GM19239 (cell line): ENCODE results near the gene MT1E.
"Not testable (repeated sequence)": the region's sequence is repeated elsewhere in the genome, so short reads cannot be mapped to it uniquely, and the experiment has no call there.

ENCODE experiments used
- DNase-seq: peaks from one replicate; pipeline ENCODE4 v3.0.0; 2011; ENCODE audit warnings: low spot score; ENCODE audit not compliant: insufficient read length
- FAIRE-seq: peaks from 2 replicates; lab custom pipeline; 2011; peaks lifted over from hg19 to GRCh38; lab: Jason Lieb, UNC

The MT1E gene

DNA sequence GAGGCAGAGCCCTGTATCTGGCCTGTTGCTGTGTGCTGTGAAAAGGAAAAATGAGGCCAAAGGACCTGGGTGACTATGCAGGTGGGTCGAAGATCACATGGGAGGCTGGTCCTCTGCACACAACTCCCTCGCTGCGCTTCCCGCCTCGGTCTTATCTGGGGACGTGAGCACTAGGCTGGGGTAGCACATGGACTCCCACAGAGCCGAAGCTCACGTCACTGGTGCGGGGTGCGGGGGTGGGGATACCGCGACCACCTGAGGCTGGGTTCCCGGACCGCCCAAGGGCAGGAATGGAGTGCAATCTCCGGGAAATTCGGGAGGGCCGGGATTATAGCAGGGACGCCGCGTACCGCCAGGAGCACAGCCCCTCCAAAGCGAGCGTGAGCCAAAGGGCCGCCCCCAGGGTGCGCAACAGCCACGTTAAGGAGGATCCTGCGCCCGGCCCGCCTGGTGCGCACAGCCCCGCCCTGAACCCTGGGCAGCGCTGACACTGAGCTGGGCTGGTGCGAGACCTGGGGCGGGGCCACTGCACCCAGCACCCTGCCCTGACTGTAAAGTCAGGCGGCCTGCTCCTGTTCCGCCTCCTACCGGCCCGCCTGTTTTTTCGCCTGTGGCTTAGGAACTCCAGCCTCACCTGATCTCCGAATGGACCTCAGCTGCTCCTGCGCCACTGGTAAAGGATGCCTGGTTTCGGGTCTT, 17.6 kb downstream of the MT1E start:
- no peak for FAIRE-seq
- peak; percentile 28 for DNase-seq

DNA sequence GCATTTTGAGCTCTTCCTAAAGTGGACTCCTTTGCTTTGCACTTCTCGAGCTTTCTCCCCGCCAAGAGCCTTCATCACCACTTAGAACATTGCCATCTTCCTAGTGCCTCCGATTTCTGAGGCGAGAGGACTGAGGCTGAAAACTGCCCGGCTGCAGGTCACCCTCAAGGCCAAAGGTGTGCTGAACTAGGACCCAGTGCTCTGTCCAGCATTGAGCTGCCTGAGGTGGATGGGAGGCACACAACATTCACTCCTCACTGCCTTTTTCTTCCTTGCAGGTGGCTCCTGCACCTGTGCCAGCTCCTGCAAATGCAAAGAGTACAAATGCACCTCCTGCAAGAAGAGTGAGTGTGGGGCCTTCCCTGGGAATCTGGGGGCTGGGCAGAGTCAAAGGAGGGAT, 18.3 kb downstream of the MT1E start:
- FAIRE-seq (no peak), DNase-seq (no peak)

DNA sequence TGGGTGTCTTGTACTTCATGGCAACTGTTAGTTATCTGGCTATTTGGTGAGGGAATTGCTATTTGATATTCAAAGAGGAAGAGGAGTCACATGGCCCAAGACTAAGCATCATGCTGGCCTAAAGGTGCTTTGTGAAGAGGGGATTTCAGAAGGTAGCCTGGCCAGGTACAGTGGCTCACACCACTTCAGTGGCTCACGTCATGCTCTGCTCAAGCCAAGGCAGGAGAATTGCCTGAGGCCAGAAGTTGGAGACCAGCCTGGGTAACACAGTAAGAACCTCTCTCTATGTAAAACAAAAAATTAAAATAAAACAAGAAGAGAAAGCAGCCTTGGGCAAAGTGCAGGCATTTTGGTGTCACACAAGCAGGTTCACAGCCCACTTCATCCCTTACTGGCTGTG, 19.7 kb downstream of the MT1E start:
- FAIRE-seq (no peak), DNase-seq (no peak)

DNA sequence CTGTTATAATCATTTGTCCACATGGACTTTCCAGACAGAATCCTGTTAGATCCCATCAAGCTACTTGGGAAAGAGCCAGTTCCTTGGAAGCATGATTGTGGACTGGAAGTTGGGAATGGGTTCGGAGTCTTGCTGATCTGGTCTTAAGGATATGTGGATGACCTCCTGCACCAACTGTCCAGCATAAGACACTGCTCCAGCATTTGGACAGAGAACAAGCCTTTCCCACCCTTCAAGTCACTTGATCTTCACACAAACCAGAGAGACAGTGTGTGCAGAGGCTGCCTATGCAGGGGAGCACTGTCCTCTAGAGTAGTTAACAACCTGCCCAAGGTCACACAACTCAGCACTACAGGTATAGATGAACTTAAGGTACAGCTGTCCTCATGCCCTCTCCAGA, 20.3 kb downstream of the MT1E start:
- DNase-seq (no peak), FAIRE-seq (no peak)

DNA sequence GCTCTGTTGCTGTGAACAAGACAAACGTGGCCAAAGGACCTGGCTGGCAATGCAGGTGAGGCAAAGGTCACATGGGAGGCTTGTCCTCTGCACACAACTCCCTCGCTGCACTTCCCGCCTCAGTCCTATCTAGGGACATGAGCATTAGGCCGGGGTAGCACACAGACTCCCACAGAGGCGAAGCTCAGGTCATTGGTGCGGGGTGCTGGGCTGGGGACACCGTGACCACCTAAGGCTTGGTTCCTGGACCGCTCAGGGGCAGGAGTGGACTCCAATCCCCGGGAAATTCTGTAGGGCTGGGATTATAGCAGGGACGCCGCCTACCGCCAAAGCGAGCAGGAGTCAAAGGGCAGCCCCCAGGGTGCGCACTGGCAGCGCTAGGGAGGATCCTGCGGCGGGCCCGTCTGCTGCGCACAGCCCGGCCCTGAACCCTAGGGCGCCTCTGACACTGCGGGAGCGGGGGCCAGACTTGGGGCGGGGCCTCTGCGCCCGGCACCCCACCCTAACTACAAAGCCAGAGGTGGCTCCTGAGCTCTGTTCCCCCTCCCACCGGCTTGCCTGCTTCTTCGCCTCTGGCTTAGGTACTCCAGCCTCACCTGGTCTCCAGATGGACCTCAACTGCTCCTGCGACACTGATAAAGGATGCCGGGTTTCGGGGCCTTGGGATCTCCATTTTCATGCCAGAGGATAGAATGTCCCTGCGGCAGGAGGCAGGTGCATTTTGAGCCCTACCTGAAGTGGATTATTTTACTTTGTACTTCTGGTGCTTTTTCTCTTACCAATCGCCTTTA, 22.3 kb downstream of the MT1E start:
- FAIRE-seq (no peak), DNase-seq (no peak)

DNA sequence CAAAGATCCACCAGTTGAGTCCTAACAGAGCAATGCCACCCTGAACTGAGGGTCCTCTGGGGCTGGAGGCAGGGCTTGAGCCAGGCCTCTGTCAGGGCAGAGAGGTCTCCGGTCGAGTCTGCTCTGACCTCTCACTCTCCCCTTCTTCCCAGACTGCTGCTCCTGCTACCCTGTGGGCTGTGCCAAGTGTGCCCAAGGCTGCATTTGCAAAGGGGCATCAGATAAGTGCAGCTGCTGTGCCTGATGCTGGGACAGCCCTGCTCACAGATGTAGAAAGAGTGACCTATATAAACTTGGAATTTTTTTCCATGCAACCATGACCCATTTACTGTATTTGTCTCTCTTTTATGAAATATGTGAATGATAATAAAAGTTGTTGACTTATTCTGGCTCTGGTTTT, 23.7 kb downstream of the MT1E start:
- no peak for FAIRE-seq

DNA sequence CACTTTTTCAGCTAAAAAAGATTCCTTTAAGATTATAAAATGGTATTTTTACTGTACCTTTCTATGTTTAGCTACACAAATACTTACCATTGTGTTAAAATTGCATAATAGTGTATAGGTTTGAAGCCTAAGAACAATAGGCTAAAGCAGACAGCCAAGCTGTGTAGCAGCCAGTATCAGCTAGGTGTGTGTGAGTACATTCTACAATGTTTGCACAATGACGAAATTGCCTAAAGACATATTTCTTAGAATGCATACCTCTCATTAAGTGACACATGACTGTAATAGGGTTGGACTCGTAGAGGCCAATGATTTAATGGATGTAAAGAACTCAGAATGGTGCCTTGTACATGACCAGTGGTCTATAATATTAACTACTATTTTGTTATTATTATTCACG, 24.2 kb downstream of the MT1E start:
- no peak for DNase-seq
- FAIRE-seq, result no peak

More for the DNA sequence above, 23.7 kb downstream of the MT1E start:
- no peak for DNase-seq

DNA sequence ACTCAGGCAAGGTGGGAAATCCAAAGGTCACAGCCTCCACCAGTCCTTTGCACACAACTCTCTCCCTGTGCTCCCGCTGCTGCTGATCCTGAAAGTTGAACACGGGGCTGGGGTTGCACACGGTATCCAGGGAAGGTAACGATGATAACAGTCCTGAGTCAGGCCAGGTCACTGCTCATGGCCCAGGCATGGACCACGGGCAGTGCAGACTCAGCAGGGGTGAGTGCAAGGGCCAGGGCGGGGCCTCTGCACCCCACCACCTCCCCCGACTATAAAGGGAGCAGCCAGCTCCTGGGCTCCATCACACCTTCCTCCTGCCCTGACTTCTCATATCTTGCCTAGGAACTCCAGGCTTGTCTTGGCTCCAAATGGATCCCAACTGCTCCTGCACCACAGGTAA, 26.0 kb downstream of the MT1E start, which contains the start of gene MT1B:
Gene MT1B (plus strand): TSS at position 301 of the 400 bp plus-strand sequence. CDS start 68 bp downstream, at position 369.
- FAIRE-seq (no peak), DNase-seq (no peak)

DNA sequence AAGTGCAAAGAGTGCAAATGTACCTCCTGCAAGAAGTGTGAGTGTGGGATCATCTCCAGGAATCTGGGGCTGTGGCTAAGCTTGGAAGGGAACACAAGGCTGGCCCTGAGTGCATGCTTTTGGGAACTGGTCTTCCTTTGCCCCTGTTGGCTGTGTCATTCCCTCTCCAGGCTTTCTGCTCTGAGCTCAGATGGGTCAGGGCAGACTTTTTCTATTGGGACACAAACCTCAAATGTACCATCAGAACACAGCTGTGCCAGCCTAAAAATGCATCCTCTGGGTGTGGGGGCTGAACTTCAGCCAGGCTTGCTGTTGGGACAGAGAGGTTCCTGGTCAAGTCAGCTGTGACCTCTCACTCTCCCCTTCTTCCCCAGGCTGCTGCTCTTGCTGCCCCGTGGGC, 27.0 kb downstream of the MT1E start:
- DNase-seq, result no peak
- no peak for FAIRE-seq

DNA sequence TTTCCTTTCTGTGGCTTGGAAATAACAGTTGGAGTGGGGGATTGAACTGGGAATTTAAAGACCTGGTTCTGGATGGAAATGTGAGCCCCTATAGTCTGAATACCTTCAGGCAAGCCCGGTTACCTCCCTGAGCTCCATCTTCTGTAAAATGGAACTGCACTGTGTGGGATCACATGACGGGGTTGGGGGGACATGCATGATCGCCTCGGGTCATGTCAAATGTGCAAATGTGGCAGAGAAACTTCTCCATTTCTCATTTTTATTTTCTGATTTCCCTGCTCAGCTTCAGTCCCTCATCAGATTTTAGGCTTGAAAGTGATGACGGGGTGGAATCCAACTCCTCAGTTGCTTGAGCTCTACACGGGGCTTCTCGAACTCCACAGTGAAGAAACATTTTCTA, 27.6 kb downstream of the MT1E start:
- FAIRE-seq (no peak), DNase-seq (no peak)

DNA sequence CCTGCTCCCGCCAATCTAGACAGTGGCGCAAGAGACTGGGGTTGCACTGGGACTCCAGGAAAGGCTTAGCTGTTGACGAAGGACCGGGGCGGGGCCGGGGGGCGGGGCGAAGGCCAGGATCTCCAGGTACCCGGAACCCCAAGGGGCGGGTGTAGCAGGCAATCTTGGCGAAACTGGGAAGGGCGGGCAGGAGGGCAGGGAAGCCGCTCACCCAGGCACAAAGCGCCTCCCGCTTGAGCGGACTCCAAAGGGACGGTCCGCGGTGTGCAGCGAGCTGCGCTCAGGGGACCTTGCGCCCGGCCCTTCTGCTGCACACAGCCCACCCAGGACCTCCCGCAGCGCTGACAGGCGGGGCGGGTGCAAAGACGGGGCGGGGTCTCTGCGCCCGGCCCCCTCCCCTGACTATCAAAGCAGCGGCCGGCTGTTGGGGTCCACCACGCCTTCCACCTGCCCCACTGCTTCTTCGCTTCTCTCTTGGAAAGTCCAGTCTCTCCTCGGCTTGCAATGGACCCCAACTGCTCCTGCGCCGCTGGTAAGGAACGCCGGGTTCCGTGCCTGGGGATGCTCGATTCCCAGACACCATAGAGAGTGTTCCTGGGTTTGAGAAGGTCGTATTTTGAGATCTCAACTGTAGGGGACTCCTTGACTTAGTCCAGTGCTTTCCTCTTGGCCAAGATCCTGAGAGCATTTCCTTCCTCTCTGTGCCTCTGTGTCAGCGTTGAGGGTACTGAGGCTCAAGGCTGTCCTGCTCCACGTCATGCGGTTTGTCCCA, 32.2 kb downstream of the MT1E start, which contains the start of gene MT1F:
Gene MT1F (plus strand): TSS at position 405 of the 772 bp plus-strand sequence. CDS start 100 bp downstream, at position 505.
- FAIRE-seq, result peak; percentile 42

DNA sequence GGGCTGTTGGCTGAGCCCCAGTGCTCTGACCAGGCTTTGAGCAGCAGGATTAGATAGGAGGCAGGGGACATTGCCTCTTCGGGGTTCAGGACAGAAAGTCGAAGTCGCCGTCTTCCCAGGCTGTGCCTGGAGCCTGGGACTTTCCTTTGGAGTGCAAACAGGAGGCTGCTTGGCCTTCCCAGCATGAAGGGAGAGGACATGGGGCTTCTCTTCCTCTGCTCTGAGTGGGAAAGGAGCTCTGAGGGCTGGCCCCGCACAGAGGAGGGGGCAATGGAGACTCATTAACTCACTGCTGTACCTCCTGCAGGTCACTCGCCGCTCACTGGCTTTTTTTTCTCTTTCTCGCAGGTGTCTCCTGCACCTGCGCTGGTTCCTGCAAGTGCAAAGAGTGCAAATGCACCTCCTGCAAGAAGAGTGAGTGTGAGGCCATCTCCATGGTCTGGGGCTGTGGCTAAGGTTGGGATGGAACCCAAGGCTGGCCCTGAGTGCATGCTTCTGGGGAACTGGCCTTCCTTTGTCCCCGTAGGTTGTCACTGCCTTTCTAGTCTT, 32.8 kb downstream of the MT1E start:
- FAIRE-seq (no peak), DNase-seq (no peak)

More for the DNA sequence above, 32.2 kb downstream of the MT1E start, which contains the start of gene MT1F:
- peak; percentile 40 for DNase-seq

DNA sequence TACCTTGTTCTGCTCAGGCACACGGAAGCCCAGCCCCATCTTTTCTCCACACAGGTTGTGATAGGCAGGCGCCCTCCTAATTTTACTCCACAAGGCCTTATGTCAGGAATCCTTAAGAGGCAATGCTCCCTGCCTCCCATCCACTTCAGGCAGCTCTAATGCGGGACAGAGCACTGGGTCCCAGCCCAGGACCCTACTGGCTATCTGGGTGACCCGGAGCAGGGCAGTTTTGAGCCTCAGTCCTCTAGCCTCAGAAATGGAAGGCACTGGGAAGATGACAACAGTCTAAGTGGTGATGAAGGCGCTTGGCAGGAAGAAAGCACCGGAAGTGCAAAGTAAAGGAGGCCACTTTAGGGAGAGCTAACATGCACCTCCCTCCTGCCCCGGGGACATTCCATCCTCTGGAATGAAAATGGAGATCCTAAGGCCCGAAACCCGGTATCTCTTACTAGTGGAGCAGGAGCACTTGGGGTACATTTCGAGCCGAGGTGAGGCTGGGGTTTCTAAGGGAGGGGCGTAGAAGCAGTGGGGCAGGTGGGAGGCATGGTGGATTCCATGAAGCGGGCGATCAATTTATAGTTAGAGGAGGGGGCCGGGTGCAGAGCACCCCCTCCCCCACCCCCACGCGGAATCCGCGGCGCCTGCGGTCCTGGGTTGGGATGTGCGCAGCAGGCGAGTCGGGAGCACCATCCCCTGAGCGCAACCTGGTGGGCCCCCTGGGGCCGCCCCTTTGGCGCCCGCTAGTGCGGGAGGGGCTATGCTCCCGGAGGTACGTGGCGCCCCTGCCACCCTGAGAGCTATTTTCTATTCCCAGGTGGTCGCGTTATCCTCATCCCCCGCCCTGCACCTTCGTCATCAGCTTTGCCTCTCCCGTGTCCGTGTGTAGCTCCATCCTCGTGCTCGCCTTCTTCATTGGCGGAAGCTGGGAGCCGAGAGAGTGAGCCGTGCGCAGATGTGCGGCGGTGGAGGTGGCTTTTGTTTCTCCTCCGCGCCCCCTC, 37.1 kb downstream of the MT1E start:
- DNase-seq, result no peak
- no peak for FAIRE-seq

DNA sequence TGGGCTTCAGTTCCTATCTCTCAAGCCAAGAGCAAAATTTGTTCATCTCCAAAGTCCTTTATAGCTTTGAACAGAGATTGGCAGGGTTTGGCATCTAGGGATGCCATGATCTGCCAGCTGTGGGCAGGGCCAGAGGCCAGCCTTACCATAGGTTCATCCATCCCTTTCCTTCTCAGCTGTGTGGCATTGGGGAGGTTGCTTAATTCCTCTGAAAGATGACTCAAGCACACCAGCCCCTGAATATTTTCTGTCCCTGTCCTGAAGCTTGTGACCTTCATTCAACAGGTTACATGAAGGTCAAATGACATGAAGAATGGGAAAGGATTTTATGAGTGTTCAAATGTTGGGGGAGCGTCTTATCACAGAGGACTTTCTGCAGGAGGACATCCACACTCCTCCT, 38.9 kb downstream of the MT1E start:
- no peak for DNase-seq
- no peak for FAIRE-seq

DNA sequence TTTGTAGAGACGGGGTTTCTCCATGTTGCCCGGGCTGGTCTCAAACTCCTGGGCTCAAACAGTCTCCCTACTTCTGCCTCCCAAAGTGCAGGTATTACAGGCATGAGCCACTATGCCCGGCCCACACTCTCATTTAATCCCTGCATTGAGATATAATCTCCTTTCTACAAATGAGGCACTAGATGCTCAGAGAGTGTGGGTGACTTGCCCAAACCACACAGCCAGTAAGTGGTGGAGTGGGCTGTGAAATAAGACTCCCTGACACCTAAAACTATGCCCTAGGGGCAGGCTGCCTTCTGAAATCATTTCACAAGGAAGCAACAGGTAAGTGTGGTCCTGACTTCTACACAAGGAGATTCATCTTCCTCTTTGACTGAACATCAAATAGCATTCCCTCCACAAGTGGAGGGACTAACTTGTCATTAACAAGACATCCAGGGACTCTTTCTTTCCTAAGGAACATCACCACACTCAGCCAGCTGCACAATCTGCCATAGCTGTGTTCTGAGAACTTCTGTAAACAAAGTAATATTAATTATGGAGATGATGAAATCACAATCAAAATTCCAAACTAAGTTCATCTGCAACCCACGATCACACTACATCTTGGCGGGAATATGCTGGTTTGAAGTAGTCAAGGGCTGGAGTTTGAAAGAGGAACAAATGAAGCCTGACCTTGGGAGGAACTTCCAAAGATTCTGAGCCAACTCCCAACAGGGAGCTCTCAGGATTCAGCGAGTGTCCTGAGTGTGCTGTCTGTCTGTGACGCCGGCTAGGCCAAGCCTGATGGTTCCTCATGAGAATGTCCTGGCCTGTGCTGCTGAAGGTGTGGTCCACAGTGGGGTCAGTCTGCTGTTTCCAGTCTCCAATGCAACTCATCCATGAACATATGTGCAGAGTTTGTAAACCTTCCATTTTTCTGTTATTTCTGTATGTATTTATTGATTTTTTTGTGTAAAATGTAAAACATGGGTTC, 40.0 kb downstream of the MT1E start:
- FAIRE-seq, result peak; percentile 68
- not testable (repeated sequence) for DNase-seq

DNA sequence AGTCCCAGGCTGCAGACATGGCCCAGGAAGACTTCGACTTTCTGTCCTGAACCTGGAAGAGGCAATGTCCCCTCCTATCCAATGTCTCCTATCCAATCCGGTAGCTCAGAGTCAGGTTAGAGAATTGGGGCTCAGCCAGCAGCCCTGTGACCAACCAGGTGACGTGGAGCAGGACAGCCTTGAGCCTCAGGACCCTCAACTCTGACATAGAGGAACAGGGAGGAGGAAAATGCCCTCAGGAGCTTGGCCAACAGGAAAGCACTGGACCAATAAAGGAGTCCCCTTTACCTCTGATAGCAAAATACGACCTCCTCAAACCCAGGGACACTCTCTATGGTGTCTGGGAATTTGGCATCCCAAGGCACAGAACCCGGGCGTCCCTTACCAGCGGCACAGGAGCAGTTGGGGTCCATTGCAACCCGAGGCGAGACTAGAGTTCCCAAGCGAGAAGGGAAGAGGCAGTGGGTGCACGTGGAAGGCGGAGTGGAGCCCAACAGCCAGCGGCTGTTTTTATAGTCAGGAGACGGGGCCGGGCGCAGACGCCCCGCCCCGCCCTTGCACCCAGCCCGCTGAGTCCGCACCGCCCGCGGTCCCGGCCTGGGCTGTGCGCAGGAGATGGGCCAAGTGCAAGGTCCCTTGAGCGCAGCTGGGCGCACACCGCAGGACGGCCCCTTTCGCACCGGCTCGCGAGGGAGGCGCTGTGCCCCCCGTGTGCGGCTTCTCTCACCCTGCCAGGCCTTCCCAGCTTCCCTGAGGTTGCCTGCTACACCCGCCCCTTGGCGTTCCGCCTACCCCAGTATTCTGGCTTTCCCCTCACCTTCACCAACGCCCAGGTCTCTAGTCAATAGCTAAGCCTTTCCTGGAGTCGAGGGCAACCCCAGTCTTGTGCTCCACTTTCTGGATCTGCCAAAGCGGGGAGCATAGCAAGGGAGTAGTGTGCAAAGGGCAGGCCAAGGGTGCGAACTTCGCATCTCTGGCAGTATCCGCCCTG, 42.3 kb downstream of the MT1E start, which contains the start of gene MT1G:
Gene MT1G (minus strand): TSS at position 485 of the 991 bp plus-strand sequence. CDS start 72 bp downstream, at position 413.
- DNase-seq, result no peak
- no peak for FAIRE-seq
